HL-60/S4 treated with retinoic acid at 250 ng/mL for 4 days and 3 days (cell line): ENCODE results near the gene ZNF217.
"Not testable (repeated sequence)": the region's sequence is repeated elsewhere in the genome, so short reads cannot be mapped to it uniquely, and the experiment has no call there.

Source experiments
- in situ Hi-C: fragments of 300-500 bp; cut with MboI; formaldehyde crosslinking; loops from 2 replicates; pipeline ENCODE4 v1.7.0; 2022; ENCODE audit warnings: low sequenced_read_pairs

Gene ZNF217

GRCh38 chr20:53598140-53599043, 4.8 kb upstream of the ZNF217 start:
- in situ Hi-C loops: no loop called here

GRCh38 chr20:53597521-53598120, 4.0 kb upstream of the ZNF217 start:
- in situ Hi-C loops: no loop called here

GRCh38 chr20:53597030-53597482, 3.4 kb upstream of the ZNF217 start:
- in situ Hi-C loops: no loop called here

GRCh38 chr20:53596189-53597001, 2.8 kb upstream of the ZNF217 start:
- in situ Hi-C loops: not testable (repeated sequence)

GRCh38 chr20:53595742-53596141, 2.1 kb upstream of the ZNF217 start:
- in situ Hi-C loops: not testable (repeated sequence)

GRCh38 chr20:53595018-53595378, 1.4 kb upstream of the ZNF217 start:
- in situ Hi-C loops: no loop called here

- in situ Hi-C loops: no loop called here
Observed at GRCh38 chr20:53594068-53595017, 704 bp upstream of the ZNF217 start.

- in situ Hi-C loops: no loop called here
Observed at GRCh38 chr20:53592992-53593465, 610 bp downstream of the ZNF217 start.

- in situ Hi-C loops: not testable (repeated sequence)
Observed at GRCh38 chr20:53592454-53592991, 1.1 kb downstream of the ZNF217 start.

- in situ Hi-C loops: not testable (repeated sequence)
Observed at GRCh38 chr20:53591941-53592441, 1.6 kb downstream of the ZNF217 start.

- in situ Hi-C loops: not testable (repeated sequence)
Observed at GRCh38 chr20:53591206-53591741, 2.4 kb downstream of the ZNF217 start.

GRCh38 chr20:53590608-53591007, 3.0 kb downstream of the ZNF217 start:
- in situ Hi-C loops: not testable (repeated sequence)

- in situ Hi-C loops: not testable (repeated sequence)
Observed at GRCh38 chr20:53590122-53590521, 3.5 kb downstream of the ZNF217 start.

GRCh38 chr20:53589321-53590065, 4.1 kb downstream of the ZNF217 start:
- in situ Hi-C loops: not testable (repeated sequence)

GRCh38 chr20:53587157-53587703, 6.4 kb downstream of the ZNF217 start:
- in situ Hi-C loops: not testable (repeated sequence)

- in situ Hi-C loops: no loop called here
Observed at GRCh38 chr20:53586640-53587039, 7.0 kb downstream of the ZNF217 start.

GRCh38 chr20:53585910-53586309, 7.7 kb downstream of the ZNF217 start:
- in situ Hi-C loops: not testable (repeated sequence)

GRCh38 chr20:53585004-53585569, 8.6 kb downstream of the ZNF217 start:
- in situ Hi-C loops: not testable (repeated sequence)
